ENCODE results near the gene FOCAD.

DNA sequence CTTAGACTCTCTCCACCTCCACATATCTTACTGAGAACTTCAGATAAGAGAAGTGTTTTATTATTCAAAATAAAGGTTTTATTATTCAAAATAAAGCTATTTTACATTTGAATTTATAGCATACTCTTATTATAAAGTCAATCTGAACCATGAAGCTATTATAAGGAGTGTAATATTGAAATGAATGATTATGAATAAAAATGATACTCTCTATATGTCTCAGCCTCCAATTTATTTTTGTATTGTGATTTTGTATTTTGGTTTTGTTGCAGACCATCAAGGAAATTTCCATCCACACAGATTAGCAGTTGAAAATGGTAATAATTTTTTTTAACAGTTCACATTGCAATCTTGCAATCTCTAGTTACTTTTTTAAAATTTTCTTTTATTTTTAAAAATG lies 10.2 kb downstream of the FOCAD start:
- TF ChIP-seq, protein P1, sequence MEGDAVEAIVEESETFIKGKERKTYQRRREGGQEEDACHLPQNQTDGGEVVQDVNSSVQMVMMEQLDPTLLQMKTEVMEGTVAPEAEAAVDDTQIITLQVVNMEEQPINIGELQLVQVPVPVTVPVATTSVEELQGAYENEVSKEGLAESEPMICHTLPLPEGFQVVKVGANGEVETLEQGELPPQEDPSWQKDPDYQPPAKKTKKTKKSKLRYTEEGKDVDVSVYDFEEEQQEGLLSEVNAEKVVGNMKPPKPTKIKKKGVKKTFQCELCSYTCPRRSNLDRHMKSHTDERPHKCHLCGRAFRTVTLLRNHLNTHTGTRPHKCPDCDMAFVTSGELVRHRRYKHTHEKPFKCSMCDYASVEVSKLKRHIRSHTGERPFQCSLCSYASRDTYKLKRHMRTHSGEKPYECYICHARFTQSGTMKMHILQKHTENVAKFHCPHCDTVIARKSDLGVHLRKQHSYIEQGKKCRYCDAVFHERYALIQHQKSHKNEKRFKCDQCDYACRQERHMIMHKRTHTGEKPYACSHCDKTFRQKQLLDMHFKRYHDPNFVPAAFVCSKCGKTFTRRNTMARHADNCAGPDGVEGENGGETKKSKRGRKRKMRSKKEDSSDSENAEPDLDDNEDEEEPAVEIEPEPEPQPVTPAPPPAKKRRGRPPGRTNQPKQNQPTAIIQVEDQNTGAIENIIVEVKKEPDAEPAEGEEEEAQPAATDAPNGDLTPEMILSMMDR (IDR thresholded peaks at IDR 0.05; ENCODE audit: insufficient read depth, low read depth, low read length): no peak
- TF ChIP-seq EZH2 (IDR thresholded peaks at IDR 0.05; ENCODE audit: insufficient read depth, low read length): no peak
